Liver (tissue), 3 donors: Measurements from ENCODE around the gene TRAPPC12.

ENCODE experiments used
- CTCF ChIP-seq: fragments of 150-350 bp; IDR thresholded peaks from 2 replicates; pipeline ENCODE4 v1.5.1; 2017; ENCODE audit warnings: improper control_type of control experiment, low read depth, low read length; ENCODE audit not compliant: missing input control
- EGR1 ChIP-seq, 2 donors: IDR thresholded peaks; 2 replicates each; pipeline ENCODE4 v1.6.1; 2016 to 2018; ENCODE audit warnings: antibody characterized with exemption in 2 of 2, low read depth in 2 of 2
- FOXA1 ChIP-seq: IDR thresholded peaks from 2 replicates; pipeline ENCODE4 v1.6.1; 2016; ENCODE audit warnings: antibody characterized with exemption
- GABPA ChIP-seq, 2 donors: IDR thresholded peaks in 1 of 2; conservative IDR thresholded peaks in 1 of 2; 2 replicates each; pipeline ENCODE4 v1.6.1; 2016; ENCODE audit warnings: antibody characterized with exemption in 2 of 2, mild to moderate bottlenecking in 1 of 2, moderate library complexity in 1 of 2
- MAX ChIP-seq: IDR thresholded peaks from 2 replicates; pipeline ENCODE4 v1.6.1; 2016; ENCODE audit warnings: antibody characterized with exemption
- NR2F2 ChIP-seq: IDR thresholded peaks from 2 replicates; pipeline ENCODE4 v1.6.1; 2016; ENCODE audit warnings: antibody characterized with exemption
- RAD21 ChIP-seq, 2 donors: IDR thresholded peaks; 2 replicates each; pipeline ENCODE4 v1.6.1; 2016; ENCODE audit warnings: antibody characterized with exemption in 2 of 2, mild to moderate bottlenecking in 2 of 2
- REST ChIP-seq: IDR thresholded peaks from 2 replicates; pipeline ENCODE4 v1.6.1; 2016; ENCODE audit warnings: antibody characterized with exemption, mild to moderate bottlenecking
- TAF1 ChIP-seq: conservative IDR thresholded peaks from 2 replicates; pipeline ENCODE4 v1.6.1; 2016; ENCODE audit warnings: antibody characterized with exemption, mild to moderate bottlenecking
- TF ChIP-seq, protein P1 (sequence below): IDR thresholded peaks from 2 replicates; pipeline ENCODE4 v1.6.1; 2016; ENCODE audit warnings: antibody characterized with exemption
- donor health status: healthy.
- donor health status: healthy.

DNA sequence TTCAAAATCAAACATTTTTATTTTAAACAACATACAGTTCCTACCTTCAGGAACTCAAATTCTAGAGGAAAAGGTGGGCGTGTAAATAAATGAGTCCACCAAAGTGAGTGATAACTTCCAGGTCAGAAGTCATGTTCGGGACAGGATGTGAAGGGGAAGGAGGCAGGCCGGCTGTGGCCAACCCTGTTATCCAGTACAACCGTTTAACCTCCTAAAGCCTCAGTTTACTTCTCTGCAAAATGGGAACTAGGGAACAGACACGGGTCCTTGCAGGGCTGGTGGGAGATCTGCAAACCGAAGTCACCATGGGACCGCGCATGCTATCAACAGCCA lies 2.2 kb upstream of the TRAPPC12 start:
- TF ChIP-seq CTCF (no peak), RAD21 (IDR thresholded peaks at IDR 0.05) (no peak), MAX (no peak), EGR1 (IDR thresholded peaks at IDR 0.05; ENCODE audit: low read depth in 2 of 2) (no peak), TAF1 (no peak), FOXA1 (no peak), GABPA (IDR thresholded peaks at IDR 0.05 in 1 of 2, conservative IDR thresholded peaks at IDR 0.05 in 1 of 2) (no peak), NR2F2 (no peak), REST (no peak)
- TF ChIP-seq, protein P1, sequence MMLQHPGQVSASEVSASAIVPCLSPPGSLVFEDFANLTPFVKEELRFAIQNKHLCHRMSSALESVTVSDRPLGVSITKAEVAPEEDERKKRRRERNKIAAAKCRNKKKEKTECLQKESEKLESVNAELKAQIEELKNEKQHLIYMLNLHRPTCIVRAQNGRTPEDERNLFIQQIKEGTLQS: no peak
